GM18870 (cell line): Measurements from ENCODE around the gene GYPE.
"Not testable (repeated sequence)": the region's sequence is repeated elsewhere in the genome, so short reads cannot be mapped to it uniquely, and the experiment has no call there.

Experiments used
- ATAC-seq: cut with Tn5 transposase; IDR thresholded peaks from one replicate; pipeline ENCODE4 v1.9.1; 2021; ENCODE audit warnings: moderate library complexity; ENCODE audit not compliant: unreplicated experiment

The GYPE gene

DNA sequence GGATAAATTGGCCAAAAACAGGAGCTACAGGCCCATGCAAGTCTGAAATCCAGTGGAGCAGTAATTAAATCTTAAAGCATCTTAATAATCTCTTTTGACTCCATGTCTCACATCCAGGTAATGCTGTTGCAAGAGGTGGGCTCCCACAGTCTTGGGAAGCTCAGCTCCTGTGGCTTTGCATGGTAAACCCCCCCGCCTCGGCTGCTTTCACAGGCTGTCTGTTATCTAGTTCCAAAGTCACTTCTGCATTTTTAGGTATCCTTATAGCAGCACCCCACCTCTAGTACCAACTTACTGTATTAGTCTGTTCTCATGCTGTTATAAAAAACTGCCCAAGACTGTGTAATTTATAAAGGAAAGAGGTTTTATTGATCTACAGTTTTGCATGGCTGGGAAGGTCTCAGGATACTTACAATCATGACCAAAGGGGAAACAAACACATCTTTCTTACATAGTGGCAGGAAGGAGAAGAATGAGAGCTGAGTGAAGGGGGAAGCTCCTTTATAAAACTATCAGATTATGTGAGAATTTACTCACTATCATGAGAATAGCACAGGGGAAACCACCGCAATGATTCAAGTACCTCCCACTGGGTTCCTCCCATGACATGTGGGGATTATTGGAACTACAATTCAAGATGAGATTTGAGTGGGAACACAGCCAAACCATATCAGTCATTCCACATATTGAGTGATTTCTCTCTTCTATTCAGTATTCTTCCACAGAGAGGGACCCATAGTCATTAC lies 34.7 kb downstream of the GYPE start:
- ATAC-seq = not testable (repeated sequence)

DNA sequence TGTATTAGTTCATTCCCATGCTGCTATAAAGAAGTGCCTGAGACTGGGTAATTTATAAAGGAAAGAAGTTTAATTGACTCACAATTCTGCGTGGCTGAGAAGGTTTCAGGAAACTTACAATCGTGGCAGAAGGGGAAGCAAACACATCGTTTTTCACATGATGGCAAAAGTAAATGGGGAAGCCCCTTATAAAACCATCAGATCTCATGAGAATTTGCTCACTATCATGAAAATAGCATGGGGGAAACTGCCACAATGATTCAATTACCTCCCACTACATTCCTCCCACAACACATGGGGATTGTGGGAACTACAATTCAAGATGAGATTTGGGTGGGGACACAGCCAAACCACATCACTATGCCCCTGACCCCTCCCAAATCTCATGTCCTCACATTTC lies 35.4 kb downstream of the GYPE start:
- ATAC-seq = not testable (repeated sequence)

DNA sequence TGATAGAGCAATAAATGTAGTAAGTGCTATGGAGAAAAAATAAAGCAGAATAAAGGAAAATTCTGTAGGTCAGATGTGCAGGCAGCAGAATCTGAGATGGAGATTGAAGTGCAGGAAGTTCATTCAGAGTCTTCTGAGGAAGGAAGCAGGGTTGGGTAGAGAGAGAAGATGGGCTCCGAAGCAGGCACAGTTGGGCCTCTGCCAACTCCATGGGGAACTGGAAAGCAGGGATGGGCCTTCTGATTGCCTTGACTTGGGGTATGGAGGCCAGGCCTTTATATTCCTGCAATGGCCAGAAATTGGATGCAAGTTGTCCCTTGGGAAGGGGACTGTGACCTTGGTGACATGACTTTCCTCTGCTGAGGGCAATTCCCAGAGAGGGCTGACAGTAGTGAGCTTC lies 42.6 kb downstream of the GYPE start:
- not testable (repeated sequence) for ATAC-seq

DNA sequence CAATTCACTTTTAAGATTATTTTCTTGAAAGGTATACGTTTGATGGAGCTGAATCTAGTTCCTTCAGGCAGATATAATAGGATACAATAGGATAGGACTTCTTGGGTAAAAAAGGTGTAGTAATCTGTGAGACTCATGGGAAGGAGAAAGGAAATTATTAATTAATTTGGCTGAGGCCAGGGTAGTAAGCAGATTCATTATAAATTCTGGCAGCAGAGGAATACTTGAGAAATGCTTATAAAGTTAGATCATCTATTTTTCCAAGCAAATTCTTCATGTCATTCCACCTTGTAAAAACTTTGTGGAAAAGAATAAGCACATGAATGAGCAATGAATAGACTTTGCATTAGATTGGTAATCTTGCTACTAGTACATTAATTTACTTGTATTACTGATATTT lies 46.9 kb downstream of the GYPE start:
- ATAC-seq = no peak

DNA sequence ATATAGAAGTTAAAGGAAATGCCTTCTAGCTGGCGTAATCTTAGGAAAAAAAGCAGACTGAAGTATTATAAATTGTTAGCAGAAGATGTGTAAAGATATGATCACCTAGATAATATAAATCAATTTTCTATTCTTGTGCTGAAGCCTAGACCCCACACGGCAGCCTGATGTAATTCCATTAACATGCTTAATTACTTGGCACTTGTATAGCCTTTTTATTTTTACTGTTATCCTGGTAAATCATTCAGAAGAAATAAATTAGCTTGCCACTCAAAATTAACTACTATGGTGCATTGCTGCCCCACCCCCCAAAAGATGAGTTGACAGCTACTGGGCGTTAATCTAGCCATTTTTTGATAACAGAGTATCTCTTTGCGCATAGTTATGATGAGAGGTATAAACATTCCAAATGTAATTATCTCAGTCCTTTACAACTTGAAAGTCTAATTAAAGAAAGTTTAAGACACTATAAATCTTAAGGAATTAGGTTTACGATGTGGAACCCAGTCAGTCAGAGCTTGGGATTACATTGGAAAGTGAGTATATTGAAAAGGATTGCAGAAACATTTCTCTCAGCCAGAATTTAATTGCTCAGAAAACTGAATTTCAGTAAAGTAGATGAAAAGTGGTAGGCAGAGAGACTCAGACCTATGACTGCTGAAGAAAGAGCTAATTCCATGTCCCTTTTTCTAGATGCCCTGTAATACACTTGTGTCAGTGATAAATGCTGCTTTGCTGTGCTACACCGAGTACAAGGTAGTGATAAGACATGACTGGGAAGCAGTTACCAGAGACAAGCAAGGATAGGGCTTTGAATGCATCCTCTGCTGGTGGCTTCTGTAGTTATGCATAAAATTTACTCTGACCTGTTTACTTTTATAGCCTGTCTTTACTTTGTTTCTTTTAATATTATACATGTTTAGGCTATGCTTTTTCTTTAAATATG lies 47.7 kb downstream of the GYPE start:
- ATAC-seq = not testable (repeated sequence)

DNA sequence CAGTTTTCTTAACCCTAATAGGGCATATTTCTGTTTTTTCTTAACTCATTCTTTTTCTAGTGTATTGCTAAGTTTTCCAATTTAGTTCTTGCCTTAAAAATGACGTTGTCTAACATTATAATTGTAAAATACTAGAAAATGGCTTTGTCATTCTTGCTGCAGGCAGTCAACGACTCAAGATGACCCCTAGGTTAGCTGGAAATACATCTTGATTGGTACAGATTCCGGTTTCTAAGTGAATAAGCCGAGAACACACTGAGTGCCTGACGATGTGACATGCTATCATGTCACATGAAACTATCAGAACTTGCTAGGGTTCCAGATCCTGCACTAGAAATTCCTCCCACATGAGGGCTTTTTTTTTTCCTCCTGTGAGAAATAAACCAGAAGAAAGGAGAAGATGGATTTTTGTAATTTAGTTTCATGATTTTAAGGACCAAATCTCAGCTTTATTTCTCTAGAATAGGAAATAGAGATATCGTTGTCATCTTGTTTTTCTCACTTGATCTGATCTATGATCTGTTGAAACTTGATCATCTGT lies 49.3 kb downstream of the GYPE start:
- ATAC-seq = not testable (repeated sequence)

DNA sequence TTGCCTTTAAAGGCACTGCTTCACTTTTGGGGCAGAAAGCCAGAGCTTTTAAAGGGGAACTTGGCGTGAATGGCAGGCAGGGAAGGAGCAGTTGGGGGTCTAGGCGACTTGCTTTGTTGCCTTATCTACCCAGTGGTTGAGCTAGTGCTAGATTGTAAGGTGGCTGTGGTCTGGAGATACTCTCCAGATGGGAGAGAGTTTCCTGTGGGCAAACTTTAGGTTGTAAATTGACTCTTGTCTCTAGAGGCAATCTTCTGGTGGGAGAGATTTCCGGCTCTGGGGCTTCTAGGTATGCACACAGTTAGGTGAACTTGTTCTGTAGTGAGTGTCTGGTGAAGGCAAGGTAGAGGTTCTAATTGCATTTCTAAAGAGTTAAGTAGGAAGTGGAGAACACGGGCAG lies 50.7 kb downstream of the GYPE start:
- ATAC-seq = not testable (repeated sequence)

DNA sequence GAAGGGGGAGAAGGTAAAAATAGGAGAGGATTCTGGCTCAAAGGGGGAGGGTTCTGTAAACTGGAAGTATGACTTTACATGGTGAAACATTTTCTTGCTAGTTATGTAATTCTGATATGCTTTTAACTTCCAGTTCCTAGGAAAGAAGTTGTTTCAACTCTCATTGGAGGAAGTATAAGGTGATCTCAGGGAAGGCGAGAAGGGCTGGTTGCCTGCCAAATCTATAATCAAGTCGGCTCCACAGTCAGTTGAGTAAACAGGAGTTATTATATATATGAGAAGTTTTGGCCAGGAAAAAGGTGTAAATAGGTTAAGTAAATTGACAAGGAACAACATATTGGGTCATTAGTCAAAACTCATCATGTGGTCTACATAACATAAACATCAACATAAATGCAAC lies 56.1 kb downstream of the GYPE start:
- ATAC-seq = not testable (repeated sequence)

DNA sequence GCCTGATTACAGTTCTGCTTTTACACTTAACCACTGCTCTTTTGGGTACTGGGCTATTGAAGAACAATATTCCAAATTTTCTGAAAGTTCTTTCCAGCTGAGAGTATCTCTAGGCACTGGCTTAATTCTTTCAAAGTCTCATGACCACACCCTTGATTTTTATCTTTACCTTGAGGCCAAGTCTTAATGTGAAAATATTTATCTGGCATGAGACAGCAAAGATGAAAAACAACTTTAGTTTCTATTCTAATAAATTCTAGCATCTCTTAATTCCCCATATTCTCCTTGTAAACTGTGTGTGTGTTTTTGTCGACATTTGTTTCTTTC lies 61.9 kb downstream of the GYPE start:
- not testable (repeated sequence) for ATAC-seq

DNA sequence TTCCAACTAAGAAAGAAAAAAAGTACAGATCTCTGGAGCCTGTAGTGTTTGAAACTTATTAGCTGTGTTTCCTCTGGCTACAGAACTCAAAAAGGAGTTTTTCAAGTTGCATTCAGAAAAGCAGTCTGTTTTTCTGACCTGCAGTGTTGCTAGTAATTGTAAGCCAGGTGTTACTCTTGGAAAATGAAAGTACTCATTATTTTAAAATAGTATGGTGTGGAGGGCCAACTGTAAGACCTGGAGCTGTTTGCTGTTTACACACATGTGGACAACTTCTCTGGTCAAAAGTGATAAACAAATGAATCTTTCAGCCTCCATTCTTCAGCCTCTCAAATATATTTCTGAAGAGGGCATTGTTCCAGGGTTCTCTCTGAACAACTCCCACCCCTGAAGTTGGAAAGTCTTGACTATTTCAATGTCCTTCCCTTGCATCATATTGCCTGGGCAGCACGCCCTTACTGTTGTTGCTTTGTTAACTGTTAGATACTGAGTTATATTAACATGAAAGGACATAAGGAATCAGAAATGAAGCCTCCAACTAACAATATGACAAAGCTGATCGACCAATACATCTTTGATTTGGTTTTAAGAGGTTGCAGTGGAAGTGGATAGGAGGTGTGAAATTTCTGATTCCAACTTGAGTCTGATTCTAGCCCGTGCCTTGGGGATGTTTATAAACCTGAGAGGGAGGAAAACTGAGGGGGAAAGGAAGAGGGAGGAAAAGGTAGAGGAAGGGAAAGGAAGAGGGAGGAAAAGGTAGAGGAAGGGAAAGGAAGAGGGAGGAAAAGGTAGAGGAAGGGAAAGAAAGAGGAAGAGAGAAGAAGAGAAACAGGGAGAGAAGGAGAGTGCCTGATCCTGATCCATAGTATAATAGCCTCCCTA lies 62.5 kb downstream of the GYPE start:
- not testable (repeated sequence) for ATAC-seq

DNA sequence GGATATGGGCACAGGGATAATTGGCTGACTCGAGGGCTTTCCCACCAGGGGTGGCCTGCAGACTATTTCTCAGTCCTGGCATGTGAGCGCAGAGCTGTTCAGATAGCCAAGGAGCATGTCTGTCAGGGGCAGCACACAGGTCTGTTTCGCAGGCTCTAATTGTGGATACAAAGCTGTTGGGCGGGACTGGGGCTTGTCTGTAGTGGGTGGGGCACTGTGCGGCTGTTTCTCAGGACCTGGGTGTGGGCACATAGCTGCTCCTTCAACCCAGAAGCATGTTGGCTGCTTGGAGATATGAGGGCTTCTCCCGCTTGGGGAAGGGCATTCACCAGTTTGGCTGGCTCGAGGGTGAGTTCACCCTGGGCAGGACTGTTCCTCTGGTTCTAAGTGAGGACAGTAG lies 65.9 kb downstream of the GYPE start:
- ATAC-seq = not testable (repeated sequence)

DNA sequence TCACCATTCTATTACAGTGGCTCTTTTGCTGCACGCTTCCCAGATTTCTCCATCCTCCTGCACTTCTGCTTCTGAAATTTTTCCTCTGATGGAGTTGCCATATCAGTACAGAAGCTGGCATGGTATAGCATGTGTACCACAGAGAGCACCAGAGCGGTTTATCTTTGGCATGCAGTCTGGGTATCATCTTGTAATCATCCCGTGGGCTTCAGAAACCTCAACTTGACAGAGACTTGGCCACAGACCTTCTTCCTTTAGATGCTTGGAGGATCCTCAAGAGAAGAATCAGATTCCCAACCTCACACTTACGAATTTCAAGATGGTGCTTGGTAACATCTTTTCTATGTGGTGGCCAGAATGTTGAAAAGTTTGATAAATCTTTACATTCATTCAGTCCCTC lies 71.2 kb downstream of the GYPE start:
- ATAC-seq = not testable (repeated sequence)

DNA sequence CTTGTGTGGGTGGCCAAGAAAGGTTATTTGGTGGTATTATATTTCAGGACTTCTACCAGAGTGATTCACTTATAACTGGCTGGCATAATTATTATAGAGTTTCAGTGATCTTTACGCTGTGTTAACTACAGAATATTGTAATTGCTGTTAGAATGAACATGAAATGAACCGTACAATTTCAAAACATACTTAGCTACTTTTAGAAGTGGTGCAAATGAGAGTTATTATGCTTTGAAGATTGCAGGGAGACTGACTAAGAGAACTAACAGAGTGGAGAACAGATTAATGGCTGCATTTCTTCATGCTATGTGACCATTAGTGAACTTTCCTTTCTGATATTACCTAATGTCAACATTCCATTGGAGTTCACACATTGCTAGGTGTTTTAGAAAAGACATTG lies 71.7 kb downstream of the GYPE start:
- ATAC-seq = not testable (repeated sequence)

DNA sequence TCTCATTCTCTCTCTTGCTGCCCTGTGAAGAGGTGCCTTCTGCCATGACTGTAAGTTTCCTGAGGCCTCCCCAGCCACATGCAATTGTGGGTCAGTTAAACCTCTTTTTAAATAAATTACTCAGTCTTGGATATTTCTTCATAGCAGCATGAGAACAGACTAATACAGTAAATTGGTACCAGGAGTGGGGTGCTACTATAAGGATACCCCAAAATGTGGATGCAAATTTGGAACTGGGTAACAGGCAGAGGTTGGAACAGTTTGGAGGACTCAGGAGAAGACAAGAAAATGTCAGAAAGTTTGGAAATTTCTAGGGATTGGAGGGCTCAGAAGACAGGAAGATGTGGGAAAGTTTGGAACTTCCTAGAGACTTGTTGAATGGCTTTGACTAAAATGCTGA lies 74.8 kb downstream of the GYPE start:
- ATAC-seq = not testable (repeated sequence)

DNA sequence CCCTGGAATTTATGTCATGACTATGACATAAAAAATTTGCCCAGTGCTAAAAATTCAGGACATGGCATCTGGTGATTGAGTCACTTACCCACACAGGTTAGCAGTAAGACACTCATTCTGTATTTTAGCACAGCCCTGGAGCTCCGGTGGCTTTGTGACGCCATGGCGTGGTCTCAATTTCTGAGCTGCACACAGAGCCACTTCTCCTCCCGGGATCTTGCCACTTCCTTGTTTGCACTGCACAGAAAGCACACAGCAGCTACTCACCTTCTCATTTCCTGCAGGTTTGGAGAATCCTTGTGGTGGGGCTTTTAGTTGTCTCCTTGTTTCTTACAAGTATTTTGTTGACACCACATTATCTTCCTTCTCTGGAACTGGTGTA lies 76.1 kb downstream of the GYPE start:
- not testable (repeated sequence) for ATAC-seq
